HCT116 (cell line): ENCODE data around the gene SYNGAP1. TPM values are rescaled to one million over a fixed set of nuclear protein-coding genes. Genes with fewer than 3 reads are reported as not detected.
A peak's percentile ranks its signal among the peaks of the same experiment; 100 is the strongest.

Experiments
- ATAC-seq: fragments of 200-7000 bp; cut with Tn5 transposase; 2 replicates; pipeline ENCODE4 v1.9.1; 2020; ENCODE audit warnings: mild to moderate bottlenecking, moderate library complexity
- BruUV-seq: library from RNA; stranded (reverse); fragments of 400-500 nt; replicated peaks from 2 replicates; lab custom pipeline; 2021; lab: Mats Ljungman, UMichigan
- CTCF ChIA-PET: fragments of 300-600 bp; sonication (Branson Sonifier 250); formaldehyde crosslinking; loops from one replicate; lab custom pipeline; 2021; ENCODE audit warnings: antibody characterized with exemption; lab: Charles Lee
- POLR2A ChIA-PET: fragments of 300-600, 350-600 bp; sonication (Branson Sonifier 250); formaldehyde crosslinking; loops from one replicate; lab custom pipeline; 2021; ENCODE audit warnings: antibody characterized with exemption; lab: Charles Lee
- RAD21 ChIA-PET, 2 experiments: fragments of 300-600 bp; sonication (Branson Sonifier 250); formaldehyde crosslinking; loops; one replicate each; lab custom pipeline; 2023; ENCODE audit warnings: low total read pairs in 2 of 2; ENCODE audit not compliant: uncharacterized antibody in 2 of 2, unreplicated experiment in 2 of 2, low non-redundant PET in 1 of 2; lab: Charles Lee
- DNase-seq: peaks from one replicate; pipeline ENCODE4 v3.0.0-alpha.2; 2010; ENCODE audit warnings: low read depth, low spot score
- H2AFZ ChIP-seq: fragments of 200-600 bp; shearing (Covaris generic), sonication (generic); 2 replicates; pipeline ENCODE4 v1.6.1; 2017; ENCODE audit warnings: low read depth, mixed run types, mixed read lengths, antibody characterized with exemption, low read length; ENCODE audit not compliant: poor library complexity, severe bottlenecking
- H3K27ac ChIP-seq: 2 replicates; pipeline ENCODE4 v1.5.1; 2012; ENCODE audit warnings: low read depth, low read length
- H3K27me3 ChIP-seq: fragments of 200-600 bp; sonication (generic); 2 replicates; pipeline ENCODE4 v1.6.1; 2016; ENCODE audit warnings: mixed run types, low read length, mixed read lengths; ENCODE audit not compliant: insufficient read depth
- H3K36me3 ChIP-seq, 2 experiments: fragments of 200-500 bp in 1 of 2; fragments of 200-600 bp in 1 of 2; sonication (Bioruptor generic) in 1 of 2; sonication (generic) in 1 of 2; 2 replicates each; pipeline versions ENCODE4 v1.5.1 to v1.6.1; 2014 to 2016; ENCODE audit warnings: low read length in 2 of 2, inconsistent platforms in 1 of 2, mixed read lengths in 1 of 2, mixed run types in 1 of 2; ENCODE audit not compliant: insufficient read depth in 2 of 2, control insufficient read depth in 1 of 2
- H3K4me1 ChIP-seq, 2 experiments: fragments of 200-600 bp in 1 of 2; sonication (generic) in 1 of 2; 2 replicates each; pipeline versions ENCODE4 v1.5.1 to v1.6.1; 2012 to 2017; ENCODE audit warnings: low read length in 2 of 2, inconsistent platforms in 1 of 2, mild to moderate bottlenecking in 1 of 2, mixed read lengths in 1 of 2, mixed run types in 1 of 2, moderate library complexity in 1 of 2; ENCODE audit not compliant: insufficient read depth in 2 of 2, control insufficient read depth in 1 of 2
- H3K4me2 ChIP-seq: fragments of 200-600 bp; sonication (generic); 2 replicates; pipeline ENCODE4 v1.6.1; 2017; ENCODE audit warnings: mixed run types, low read length, mixed read lengths
- H3K4me3 ChIP-seq, 2 experiments: fragments of 200-600 bp in 1 of 2; sonication (generic) in 1 of 2; replicated peaks in 1 of 2; 2 replicates each; pipeline ENCODE4 v1.5.1; 2011 to 2016; ENCODE audit warnings: low read length in 2 of 2, control low read depth in 1 of 2, low read depth in 1 of 2, mild to moderate bottlenecking in 1 of 2, mixed read lengths in 1 of 2, mixed run types in 1 of 2
- H3K79me2 ChIP-seq: fragments of 200-600 bp; sonication (generic); 2 replicates; pipeline ENCODE4 v1.6.1; 2017; ENCODE audit warnings: mild to moderate bottlenecking, mixed run types, low read length, moderate library complexity, mixed read lengths; ENCODE audit not compliant: insufficient read depth
- H3K9ac ChIP-seq: fragments of 200-600 bp; sonication (generic); 2 replicates; pipeline ENCODE4 v1.6.1; 2016; ENCODE audit warnings: low read length, mixed read lengths
- H3K9me2 ChIP-seq: fragments of 200-600 bp; sonication (generic), shearing (Covaris generic); 2 replicates; pipeline ENCODE4 v1.6.1; 2017; ENCODE audit warnings: mixed run types, mild to moderate bottlenecking, moderate library complexity; ENCODE audit not compliant: insufficient read depth
- H3K9me3 ChIP-seq, 2 experiments: fragments of 200-500 bp in 1 of 2; fragments of 200-600 bp in 1 of 2; sonication (Bioruptor generic) in 1 of 2; sonication (generic) in 1 of 2; 2 replicates each; pipeline ENCODE4 v1.6.1; 2014 to 2017; ENCODE audit warnings: low read length in 2 of 2, mixed read lengths in 2 of 2, inconsistent platforms in 1 of 2, low read depth in 1 of 2, mild to moderate bottlenecking in 1 of 2, mixed run types in 1 of 2, moderate library complexity in 1 of 2; ENCODE audit not compliant: control insufficient read depth in 1 of 2, insufficient read depth in 1 of 2
- H4K20me1 ChIP-seq: fragments of 200-600 bp; sonication (generic), shearing (Covaris generic); 2 replicates; pipeline ENCODE4 v1.6.1; 2017; ENCODE audit warnings: mixed run types, mild to moderate bottlenecking, moderate library complexity; ENCODE audit not compliant: insufficient read depth
- EZH2 ChIP-seq: fragments of 200-600 bp; sonication (generic); IDR thresholded peaks from 2 replicates; pipeline ENCODE4 v1.6.1; 2017; ENCODE audit warnings: antibody characterized with exemption, mixed run types
- POLR2AphosphoS5 ChIP-seq: IDR thresholded peaks from 2 replicates; pipeline ENCODE4 v1.6.1; 2011; ENCODE audit warnings: mild to moderate bottlenecking, low read depth, low read length, moderate library complexity
- RAD21 ChIP-seq: IDR thresholded peaks from 2 replicates; pipeline ENCODE4 v1.6.1; 2012; ENCODE audit warnings: low read depth, mild to moderate bottlenecking
- YY1 ChIP-seq: IDR thresholded peaks from 2 replicates; pipeline ENCODE4 v1.6.1; 2011; ENCODE audit warnings: low read length, low read depth, moderate library complexity, mild to moderate bottlenecking; ENCODE audit not compliant: insufficient replicate concordance; ENCODE audit errors: extremely low read depth
- ZNF274 ChIP-seq: fragments of 200-500 bp; sonication (Bioruptor generic); IDR thresholded peaks from 2 replicates; pipeline ENCODE4 v1.6.1; 2014; ENCODE audit warnings: mild to moderate bottlenecking, low read depth, low read length, inconsistent platforms
- intact Hi-C: fragments of 100-400 bp; cut with micrococcal nuclease; formaldehyde crosslinking; loops from 2 replicates; pipeline ENCODE4 v1.10.0; 2022
- total RNA-seq: library from RNA; stranded (reverse); gene quantifications from one replicate; pipeline ENCODE4 v1.2.1, GENCODE V29; 2021; ENCODE audit not compliant: unreplicated experiment
- TF ChIP-seq, protein P1 (sequence below): IDR thresholded peaks from 2 replicates; pipeline ENCODE4 v1.6.1; 2012; ENCODE audit warnings: low read depth

SYNGAP1 gene
- total RNA-seq, 1 experiment from 2014 or later, result 11.5 TPM

DNA sequence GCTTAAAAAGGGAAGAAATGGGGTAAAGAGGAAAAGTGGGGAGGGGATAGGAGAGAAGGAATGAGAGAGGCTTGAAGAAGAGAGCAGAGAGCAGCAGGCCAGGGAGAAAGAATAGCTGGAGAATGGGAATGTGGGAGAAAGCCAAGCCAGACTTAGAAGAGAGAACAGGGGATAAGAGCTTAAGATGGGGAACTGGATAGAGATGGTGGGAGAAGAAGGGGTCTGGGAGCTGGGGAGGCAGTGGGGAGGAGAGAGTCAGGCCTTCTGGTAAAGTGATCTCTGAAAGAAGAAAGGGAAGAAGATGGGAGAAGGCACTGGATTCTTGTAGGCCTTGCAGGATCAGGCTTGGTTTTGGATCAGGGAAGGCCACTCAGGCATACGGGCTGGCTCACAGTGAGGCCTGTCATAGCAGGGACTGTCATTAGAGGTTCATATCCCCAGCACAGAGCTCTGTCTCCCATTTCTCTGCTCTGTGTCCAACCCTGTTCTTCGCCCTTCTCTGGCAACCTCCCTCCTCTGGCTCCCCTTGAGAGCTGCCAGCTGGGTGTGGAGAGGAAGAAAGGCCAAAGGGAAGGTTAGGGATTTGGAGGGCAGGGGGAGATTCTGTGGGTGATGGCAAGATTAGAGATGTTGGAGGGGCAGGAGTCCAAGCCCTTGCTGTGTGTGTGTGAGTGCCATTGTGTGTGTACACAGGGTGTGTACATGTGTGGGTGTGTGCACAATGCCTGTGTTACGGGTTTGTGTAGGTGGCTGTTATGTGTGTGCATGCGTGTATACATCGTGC is 9.3 kb downstream of the SYNGAP1 start:
- ChIA-PET RAD21 (no interaction called here), POLR2A (interaction anchor here (0.8 kb wide), 1 partner anchor 11 kb away, joined by 3 read pairs; the partner anchor contains the start of gene CUTA), CTCF (interaction anchor here (1.0 kb wide), 1 partner anchor 25 kb away, joined by 3 read pairs; the partner anchor contains the start of gene ZBTB9)
- Histone ChIP-seq H3K79me2 (no peaks in the 10 kb centered on the region), H3K9ac (no peak overlapping the region), H2AFZ (no peak overlapping the region), H3K9me2 (no peaks in the 10 kb centered on the region), H3K4me1 (peaks cover 31 to 87% of the 10 kb centered on the region in 2 experiments), H3K27ac (no peak overlapping the region), H4K20me1 (no peaks in the 10 kb centered on the region), H3K4me2 (peak overlapping the region; percentile 75; the same call in 1 of the 2 replicates), H3K27me3 (no peaks in the 10 kb centered on the region), H3K36me3 (no peaks in the 10 kb centered on the region), H3K4me3 (no peak overlapping the region), H3K9me3 (no peaks in the 10 kb centered on the region)
- TF ChIP-seq EZH2, result no peak
- no peak for TF ChIP-seq POLR2AphosphoS5
- TF ChIP-seq YY1, result no peak
- no peak for DNase-seq
- intact Hi-C loops, result loop anchor here (5.0 kb wide), 1 partner anchor 132 kb away; the partner anchor contains the start of gene RGL2
- no peak for ATAC-seq
- BruUV-seq, result no TSS peak

- RAD21 ChIA-PET, result no interaction called here
- Histone ChIP-seq H3K4me2 (no peak overlapping the region), H3K36me3 (no peaks in the 10 kb centered on the region), H3K9me3 (no peaks in the 10 kb centered on the region), H3K9ac (no peak overlapping the region), H3K79me2 (no peaks in the 10 kb centered on the region), H3K9me2 (no peaks in the 10 kb centered on the region), H3K4me3 (no peak overlapping the region), H3K27me3 (no peaks in the 10 kb centered on the region), H3K27ac (no peak overlapping the region), H3K4me1 (peaks cover 31 to 83% of the 10 kb centered on the region in 2 experiments), H2AFZ (no peak overlapping the region), H4K20me1 (no peaks in the 10 kb centered on the region)
- POLR2A ChIA-PET, result no interaction called here
- intact Hi-C loops, result loop anchor here (5.0 kb wide), 1 partner anchor 132 kb away; the partner anchor contains the start of gene RGL2
- TF ChIP-seq, protein P1, sequence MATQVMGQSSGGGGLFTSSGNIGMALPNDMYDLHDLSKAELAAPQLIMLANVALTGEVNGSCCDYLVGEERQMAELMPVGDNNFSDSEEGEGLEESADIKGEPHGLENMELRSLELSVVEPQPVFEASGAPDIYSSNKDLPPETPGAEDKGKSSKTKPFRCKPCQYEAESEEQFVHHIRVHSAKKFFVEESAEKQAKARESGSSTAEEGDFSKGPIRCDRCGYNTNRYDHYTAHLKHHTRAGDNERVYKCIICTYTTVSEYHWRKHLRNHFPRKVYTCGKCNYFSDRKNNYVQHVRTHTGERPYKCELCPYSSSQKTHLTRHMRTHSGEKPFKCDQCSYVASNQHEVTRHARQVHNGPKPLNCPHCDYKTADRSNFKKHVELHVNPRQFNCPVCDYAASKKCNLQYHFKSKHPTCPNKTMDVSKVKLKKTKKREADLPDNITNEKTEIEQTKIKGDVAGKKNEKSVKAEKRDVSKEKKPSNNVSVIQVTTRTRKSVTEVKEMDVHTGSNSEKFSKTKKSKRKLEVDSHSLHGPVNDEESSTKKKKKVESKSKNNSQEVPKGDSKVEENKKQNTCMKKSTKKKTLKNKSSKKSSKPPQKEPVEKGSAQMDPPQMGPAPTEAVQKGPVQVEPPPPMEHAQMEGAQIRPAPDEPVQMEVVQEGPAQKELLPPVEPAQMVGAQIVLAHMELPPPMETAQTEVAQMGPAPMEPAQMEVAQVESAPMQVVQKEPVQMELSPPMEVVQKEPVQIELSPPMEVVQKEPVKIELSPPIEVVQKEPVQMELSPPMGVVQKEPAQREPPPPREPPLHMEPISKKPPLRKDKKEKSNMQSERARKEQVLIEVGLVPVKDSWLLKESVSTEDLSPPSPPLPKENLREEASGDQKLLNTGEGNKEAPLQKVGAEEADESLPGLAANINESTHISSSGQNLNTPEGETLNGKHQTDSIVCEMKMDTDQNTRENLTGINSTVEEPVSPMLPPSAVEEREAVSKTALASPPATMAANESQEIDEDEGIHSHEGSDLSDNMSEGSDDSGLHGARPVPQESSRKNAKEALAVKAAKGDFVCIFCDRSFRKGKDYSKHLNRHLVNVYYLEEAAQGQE, result no peak
- TF ChIP-seq ZNF274 (no peak), RAD21 (no peak)
- CTCF ChIA-PET, result interaction anchor here (1.0 to 1.2 kb wide), 2 partner anchors 10 to 24 kb away, joined by 3 read pairs; partner anchors contain the start of gene ZBTB9
- BruUV-seq, result no TSS peak
- ATAC-seq, result no peak
- DNase-seq, result no peak
Observed at GRCh38 chr6:33429750-33430052, 9.8 kb downstream of the SYNGAP1 start.
